PC-9 (cell line): ENCODE results near the gene CCDC33.

Source experiments
- EZH2 ChIP-seq: fragments of 200-600 bp; sonication (generic); IDR thresholded peaks from 2 replicates; pipeline ENCODE4 v1.8.0; 2017; ENCODE audit warnings: antibody characterized with exemption, low read depth
- TF ChIP-seq, protein P1 (sequence below): fragments of 200-600 bp; sonication (generic); conservative IDR thresholded peaks from 2 replicates; pipeline ENCODE4 v1.6.1; 2017; ENCODE audit warnings: mixed run types, antibody characterized with exemption, mild to moderate bottlenecking, moderate library complexity

DNA sequence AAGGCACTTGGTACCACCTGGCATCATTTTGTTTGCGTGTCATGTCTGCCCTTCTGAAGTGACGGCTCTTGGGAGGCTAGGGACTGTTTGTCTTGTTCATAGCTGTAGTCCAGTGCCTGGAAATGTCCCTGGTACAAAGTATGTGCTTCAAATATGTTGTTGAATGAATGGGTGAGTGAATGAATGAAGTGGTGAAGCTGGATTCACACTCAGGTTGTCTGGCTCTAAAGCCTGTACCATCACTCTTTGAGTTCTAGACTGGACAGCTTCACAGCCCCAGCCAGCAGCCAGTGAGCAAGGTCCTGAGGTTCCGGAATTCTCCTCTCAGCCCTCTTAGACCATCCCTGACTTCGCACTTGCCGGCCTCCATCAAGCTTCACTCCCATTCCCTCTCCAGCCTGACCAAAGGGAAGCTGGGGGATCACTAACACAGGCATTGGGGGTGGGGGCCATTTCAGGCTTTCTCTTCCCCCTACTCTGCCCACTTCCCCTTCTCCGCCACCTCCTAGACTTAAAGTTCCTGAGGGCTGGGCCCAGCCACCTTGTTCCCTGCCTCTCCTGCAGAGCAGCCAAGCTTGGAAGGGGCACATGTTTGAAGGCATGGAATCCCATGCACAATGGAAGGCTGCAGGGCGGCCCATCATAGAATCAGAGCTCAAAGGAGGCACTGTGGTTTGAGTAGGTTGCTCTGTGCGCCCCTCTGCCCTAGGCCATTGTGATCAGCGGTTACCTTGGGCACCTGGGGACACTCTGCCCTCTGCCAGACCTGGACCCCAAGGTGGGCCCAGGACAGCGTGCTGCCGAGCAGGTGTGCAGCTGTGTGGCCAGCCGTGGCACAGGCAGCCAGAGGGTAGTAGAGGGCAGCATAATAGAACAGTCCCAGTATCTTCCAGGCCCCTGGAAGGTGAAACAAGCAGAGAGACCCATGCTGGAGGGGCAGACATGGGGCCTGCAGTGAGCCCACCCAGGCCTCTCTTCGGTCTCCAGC lies 41.3 kb upstream of the CCDC33 start:
- TF ChIP-seq, protein P1, sequence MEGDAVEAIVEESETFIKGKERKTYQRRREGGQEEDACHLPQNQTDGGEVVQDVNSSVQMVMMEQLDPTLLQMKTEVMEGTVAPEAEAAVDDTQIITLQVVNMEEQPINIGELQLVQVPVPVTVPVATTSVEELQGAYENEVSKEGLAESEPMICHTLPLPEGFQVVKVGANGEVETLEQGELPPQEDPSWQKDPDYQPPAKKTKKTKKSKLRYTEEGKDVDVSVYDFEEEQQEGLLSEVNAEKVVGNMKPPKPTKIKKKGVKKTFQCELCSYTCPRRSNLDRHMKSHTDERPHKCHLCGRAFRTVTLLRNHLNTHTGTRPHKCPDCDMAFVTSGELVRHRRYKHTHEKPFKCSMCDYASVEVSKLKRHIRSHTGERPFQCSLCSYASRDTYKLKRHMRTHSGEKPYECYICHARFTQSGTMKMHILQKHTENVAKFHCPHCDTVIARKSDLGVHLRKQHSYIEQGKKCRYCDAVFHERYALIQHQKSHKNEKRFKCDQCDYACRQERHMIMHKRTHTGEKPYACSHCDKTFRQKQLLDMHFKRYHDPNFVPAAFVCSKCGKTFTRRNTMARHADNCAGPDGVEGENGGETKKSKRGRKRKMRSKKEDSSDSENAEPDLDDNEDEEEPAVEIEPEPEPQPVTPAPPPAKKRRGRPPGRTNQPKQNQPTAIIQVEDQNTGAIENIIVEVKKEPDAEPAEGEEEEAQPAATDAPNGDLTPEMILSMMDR: no peak
- TF ChIP-seq EZH2: no peak
